Kasumi-1 (cell line): Measurements from ENCODE around the gene UCN.

ENCODE experiments used
- DNase-seq, 2 experiments: peaks; one replicate each; lab custom pipeline; 2025; lab: John Stamatoyannopoulos, UW

Gene UCN

DNA sequence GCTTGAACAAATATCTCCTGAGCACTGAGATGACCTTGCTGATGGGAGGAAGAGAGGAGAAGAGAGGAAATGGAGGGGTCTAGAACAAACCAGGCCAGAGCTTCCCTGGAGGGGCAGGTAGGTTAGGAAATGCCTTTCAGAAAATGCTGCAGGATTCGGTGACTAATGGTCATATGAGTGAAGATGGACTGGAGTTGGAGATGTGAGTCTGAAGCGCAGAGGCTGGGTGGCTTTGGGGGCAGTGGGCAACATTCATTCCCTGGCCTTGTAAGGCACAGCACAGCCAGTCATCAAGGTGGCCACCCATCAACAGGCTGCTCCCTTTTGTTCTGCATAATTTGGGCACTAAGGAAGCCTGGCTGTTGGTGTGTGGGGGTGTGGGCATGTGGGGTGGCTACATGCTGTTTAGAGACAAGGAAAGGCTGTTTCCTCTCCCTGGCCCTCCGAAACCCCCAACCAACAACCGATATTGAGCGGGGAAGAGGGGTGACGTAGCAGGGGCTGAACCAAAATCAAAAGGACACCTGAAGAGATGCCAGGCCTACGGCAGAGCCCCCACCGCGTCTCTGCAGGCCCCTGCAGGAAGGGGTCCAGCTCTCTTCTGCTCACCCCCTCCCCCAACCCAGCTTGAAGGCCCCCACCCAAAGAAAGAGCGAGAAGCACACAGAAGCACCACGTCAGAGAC, 46.9 kb downstream of the UCN start:
- DNase-seq: no peak

DNA sequence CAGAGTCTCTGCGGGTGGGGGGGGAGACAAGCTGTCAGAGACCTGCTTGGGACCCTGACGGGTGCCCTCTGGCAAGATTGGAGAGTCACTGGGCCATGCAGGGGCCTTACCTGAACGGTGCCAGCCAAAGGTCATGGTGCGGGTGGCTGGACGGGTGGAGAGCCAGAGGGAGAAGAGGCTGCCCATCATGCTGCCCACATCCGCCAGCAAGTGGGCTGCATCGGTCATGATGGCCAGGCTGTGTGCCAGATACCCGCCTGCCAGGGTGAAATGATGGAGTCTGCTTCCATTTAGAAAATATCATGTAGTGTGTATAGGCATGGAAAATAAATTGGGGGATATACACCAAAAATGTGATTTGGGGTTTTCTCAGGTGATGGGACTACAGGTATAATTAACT, 50.2 kb downstream of the UCN start:
- no peak for DNase-seq
